Progenitor cell of endocrine pancreas (in vitro differentiated cells): Measurements from ENCODE around the gene NFE2L3. TPM values are rescaled to one million over a fixed set of nuclear protein-coding genes. Genes with fewer than 3 reads are reported as not detected.
"Not testable (repeated sequence)": the region's sequence is repeated elsewhere in the genome, so short reads cannot be mapped to it uniquely, and the experiment has no call there.

ENCODE experiments used
- DNase-seq: peaks from one replicate; pipeline ENCODE4 v3.0.0; 2021; ENCODE audit warnings: low spot score; ENCODE audit not compliant: unreplicated experiment
- H3K27ac Mint-ChIP-seq: 2 replicates; pipeline ENCODE4 v1.8.0; 2021; ENCODE audit warnings: mild to moderate bottlenecking, moderate library complexity, mixed read lengths
- H3K27me3 Mint-ChIP-seq: 2 replicates; pipeline ENCODE4 v1.8.0; 2021; ENCODE audit warnings: mixed read lengths
- H3K36me3 Mint-ChIP-seq: 2 replicates; pipeline ENCODE4 v1.8.0; 2022; ENCODE audit warnings: mixed read lengths; ENCODE audit not compliant: insufficient read depth
- H3K4me1 Mint-ChIP-seq: 2 replicates; pipeline ENCODE4 v1.8.0; 2021; ENCODE audit warnings: low read depth, mixed read lengths
- H3K4me3 Mint-ChIP-seq: 2 replicates; pipeline ENCODE4 v1.8.0; 2021; ENCODE audit warnings: low read depth, mild to moderate bottlenecking, moderate library complexity, mixed read lengths
- H3K9me3 Mint-ChIP-seq: 2 replicates; pipeline ENCODE4 v1.8.0; 2021; ENCODE audit warnings: low read depth, mixed read lengths
- total RNA-seq: library from RNA; stranded (reverse); gene quantifications from 2 replicates; pipeline ENCODE4 v1.2.1, GENCODE V29; 2021
- TF ChIP-seq, protein P1 (sequence below): fragments of 200-600 bp; sonication (generic); IDR thresholded peaks from one replicate; pipeline ENCODE4 v1.5.0; 2021; ENCODE audit warnings: antibody characterized with exemption, mild to moderate bottlenecking; ENCODE audit not compliant: unreplicated experiment

Gene NFE2L3
- total RNA-seq, 1 donor from 2014 or later = 28.0 TPM

DNA sequence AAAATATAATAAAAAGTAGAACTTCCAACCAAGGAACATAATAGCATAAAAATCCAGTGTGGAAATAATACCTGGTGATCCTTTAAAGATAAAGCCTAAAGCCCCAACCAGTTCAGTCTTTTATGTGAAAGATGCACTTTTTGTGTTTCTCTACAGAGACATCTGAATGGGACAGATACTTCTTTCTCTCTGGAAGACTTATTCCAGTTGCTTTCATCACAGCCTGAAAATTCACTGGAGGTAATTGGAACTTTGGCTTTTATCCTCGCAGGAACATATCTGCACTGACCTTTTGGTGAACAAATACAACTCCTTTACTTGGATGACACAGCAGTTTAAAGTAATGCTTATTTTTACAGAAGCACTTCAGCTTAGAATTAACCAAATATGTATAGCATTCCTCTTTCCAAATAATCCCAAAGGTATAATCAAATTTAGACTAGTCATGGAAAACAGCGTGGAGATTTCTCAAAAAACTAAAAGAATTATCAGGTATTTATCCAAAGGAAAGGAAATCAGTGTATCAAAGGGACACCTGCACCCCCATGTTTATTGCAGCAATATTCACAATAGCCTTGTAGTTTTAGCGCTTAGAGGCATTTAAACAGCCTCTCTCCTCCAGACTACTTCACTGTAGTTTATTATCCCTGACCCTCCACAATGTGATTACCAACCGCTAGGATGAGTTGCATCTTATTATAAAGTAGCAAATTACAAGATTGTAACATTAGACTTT is 31.7 kb downstream of the NFE2L3 start:
- peaks cover 20% of the 10 kb centered on the region for H3K4me1 Mint-ChIP-seq
- no peak for DNase-seq
- H3K36me3 Mint-ChIP-seq = peaks cover 18% of the 10 kb centered on the region
- TF ChIP-seq, protein P1, sequence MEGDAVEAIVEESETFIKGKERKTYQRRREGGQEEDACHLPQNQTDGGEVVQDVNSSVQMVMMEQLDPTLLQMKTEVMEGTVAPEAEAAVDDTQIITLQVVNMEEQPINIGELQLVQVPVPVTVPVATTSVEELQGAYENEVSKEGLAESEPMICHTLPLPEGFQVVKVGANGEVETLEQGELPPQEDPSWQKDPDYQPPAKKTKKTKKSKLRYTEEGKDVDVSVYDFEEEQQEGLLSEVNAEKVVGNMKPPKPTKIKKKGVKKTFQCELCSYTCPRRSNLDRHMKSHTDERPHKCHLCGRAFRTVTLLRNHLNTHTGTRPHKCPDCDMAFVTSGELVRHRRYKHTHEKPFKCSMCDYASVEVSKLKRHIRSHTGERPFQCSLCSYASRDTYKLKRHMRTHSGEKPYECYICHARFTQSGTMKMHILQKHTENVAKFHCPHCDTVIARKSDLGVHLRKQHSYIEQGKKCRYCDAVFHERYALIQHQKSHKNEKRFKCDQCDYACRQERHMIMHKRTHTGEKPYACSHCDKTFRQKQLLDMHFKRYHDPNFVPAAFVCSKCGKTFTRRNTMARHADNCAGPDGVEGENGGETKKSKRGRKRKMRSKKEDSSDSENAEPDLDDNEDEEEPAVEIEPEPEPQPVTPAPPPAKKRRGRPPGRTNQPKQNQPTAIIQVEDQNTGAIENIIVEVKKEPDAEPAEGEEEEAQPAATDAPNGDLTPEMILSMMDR = no peak
- no peak overlapping the region for H3K4me3 Mint-ChIP-seq
- H3K27me3 Mint-ChIP-seq = no peaks in the 10 kb centered on the region
- H3K9me3 Mint-ChIP-seq = no peaks in the 10 kb centered on the region
- H3K27ac Mint-ChIP-seq = peak overlapping the region; percentile 76

GRCh38 chr7:26184281-26185101 is 32.5 kb downstream of the NFE2L3 start:
- H3K27me3 Mint-ChIP-seq, H3K9me3 Mint-ChIP-seq, DNase-seq, H3K4me3 Mint-ChIP-seq: not testable (repeated sequence)
- peaks cover 20% of the 10 kb centered on the region for H3K4me1 Mint-ChIP-seq
- peaks cover 24% of the 10 kb centered on the region for H3K36me3 Mint-ChIP-seq
- H3K27ac Mint-ChIP-seq = peak overlapping the region; percentile 76

DNA sequence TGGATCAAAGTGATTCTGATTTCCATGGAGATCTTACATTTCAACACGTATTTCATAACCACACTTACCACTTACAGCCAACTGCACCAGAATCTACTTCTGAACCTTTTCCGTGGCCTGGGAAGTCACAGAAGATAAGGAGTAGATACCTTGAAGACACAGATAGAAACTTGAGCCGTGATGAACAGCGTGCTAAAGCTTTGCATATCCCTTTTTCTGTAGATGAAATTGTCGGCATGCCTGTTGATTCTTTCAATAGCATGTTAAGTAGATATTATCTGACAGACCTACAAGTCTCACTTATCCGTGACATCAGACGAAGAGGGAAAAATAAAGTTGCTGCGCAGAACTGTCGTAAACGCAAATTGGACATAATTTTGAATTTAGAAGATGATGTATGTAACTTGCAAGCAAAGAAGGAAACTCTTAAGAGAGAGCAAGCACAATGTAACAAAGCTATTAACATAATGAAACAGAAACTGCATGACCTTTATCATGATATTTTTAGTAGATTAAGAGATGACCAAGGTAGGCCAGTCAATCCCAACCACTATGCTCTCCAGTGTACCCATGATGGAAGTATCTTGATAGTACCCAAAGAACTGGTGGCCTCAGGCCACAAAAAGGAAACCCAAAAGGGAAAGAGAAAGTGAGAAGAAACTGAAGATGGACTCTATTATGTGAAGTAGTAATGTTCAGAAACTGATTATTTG is 33.3 kb downstream of the NFE2L3 start:
- no peak for DNase-seq
- H3K36me3 Mint-ChIP-seq = peaks cover 28% of the 10 kb centered on the region
- TF ChIP-seq, protein P1 = no peak
- H3K27me3 Mint-ChIP-seq = no peaks in the 10 kb centered on the region
- H3K4me3 Mint-ChIP-seq = no peak overlapping the region
- H3K9me3 Mint-ChIP-seq = no peaks in the 10 kb centered on the region
- peaks cover 21% of the 10 kb centered on the region for H3K4me1 Mint-ChIP-seq
- H3K27ac Mint-ChIP-seq = peak overlapping the region; percentile 72

- H3K27me3 Mint-ChIP-seq = no peaks in the 10 kb centered on the region
- DNase-seq = no peak
- no peak overlapping the region for H3K4me3 Mint-ChIP-seq
- H3K4me1 Mint-ChIP-seq = peaks cover 18% of the 10 kb centered on the region
- TF ChIP-seq, protein P1 = no peak
- H3K36me3 Mint-ChIP-seq = peaks cover 34% of the 10 kb centered on the region
- H3K27ac Mint-ChIP-seq = peak overlapping the region; percentile 33
- H3K9me3 Mint-ChIP-seq = no peaks in the 10 kb centered on the region
Measured at GRCh38 chr7:26185844-26186180, 33.8 kb downstream of the NFE2L3 start.

- TF ChIP-seq, protein P1 = no peak
- DNase-seq = no peak
- Mint-ChIP-seq H3K4me1 (peaks cover 16% of the 10 kb centered on the region), H3K9me3 (no peaks in the 10 kb centered on the region), H3K27me3 (no peaks in the 10 kb centered on the region), H3K36me3 (peaks cover 39% of the 10 kb centered on the region), H3K4me3 (no peak overlapping the region), H3K27ac (peak overlapping the region; percentile 92)
Measured at GRCh38 chr7:26186364-26187311, 34.6 kb downstream of the NFE2L3 start.
